Measurements from ENCODE around the gene SFXN3.

GRCh38 chr10:101043363-101043707 is 12.3 kb downstream of the SFXN3 start:
- no peak for TF ChIP-seq EZH2 (IDR thresholded peaks at IDR 0.05)
- TF ChIP-seq POLR2AphosphoS5 (IDR thresholded peaks at IDR 0.05; ENCODE audit: borderline replicate concordance, low read depth, low read length) = no peak
- no peak for TF ChIP-seq FOXP2 (optimal IDR thresholded peaks at IDR 0.05; ENCODE audit: control extremely low read depth, extremely low read length, insufficient read depth)
